GM12891 (cell line): ENCODE data around the gene NCEH1.

Experiments
- DNase-seq: peaks from one replicate; pipeline ENCODE4 v3.0.0; 2011; ENCODE audit warnings: low spot score; ENCODE audit not compliant: insufficient read length
- FAIRE-seq: peaks from 2 replicates; lab custom pipeline; 2011; peaks lifted over from hg19 to GRCh38; lab: Jason Lieb, UNC
- PAX5 ChIP-seq: IDR thresholded peaks from 2 replicates; pipeline ENCODE4 v1.6.1; 2011; ENCODE audit warnings: low read length, moderate library complexity, mild to moderate bottlenecking; ENCODE audit not compliant: insufficient read depth, severe bottlenecking
- POLR2A ChIP-seq: IDR thresholded peaks from 2 replicates; pipeline ENCODE4 v1.6.1; 2011; ENCODE audit warnings: low read depth, low read length, control low read depth
- POLR2AphosphoS5 ChIP-seq: IDR thresholded peaks from 2 replicates; pipeline ENCODE4 v1.6.1; 2011; ENCODE audit warnings: low read depth, low read length, control low read depth
- POU2F2 ChIP-seq: IDR thresholded peaks from 2 replicates; pipeline ENCODE4 v1.6.1; 2011; ENCODE audit warnings: low read depth, mild to moderate bottlenecking, control low read depth, low read length, moderate library complexity
- SPI1 ChIP-seq: IDR thresholded peaks from 2 replicates; pipeline ENCODE4 v1.6.1; 2011; ENCODE audit warnings: low read depth, low read length, control low read depth
- TAF1 ChIP-seq: IDR thresholded peaks from 2 replicates; pipeline ENCODE4 v1.6.1; 2011; ENCODE audit warnings: low read depth, low read length, control low read depth

NCEH1 gene

GRCh38 chr3:172615296-172615695 lies 95.6 kb downstream of the NCEH1 start:
- no peak for TF ChIP-seq PAX5
- TF ChIP-seq POU2F2 = no peak
- TF ChIP-seq POLR2AphosphoS5 = no peak
- no peak for TF ChIP-seq TAF1
- no peak for TF ChIP-seq SPI1
- no peak for DNase-seq
- FAIRE-seq = no peak

GRCh38 chr3:172614340-172615274 lies 96.3 kb downstream of the NCEH1 start:
- FAIRE-seq (no peak), DNase-seq (no peak)
- TF ChIP-seq POLR2AphosphoS5 (no peak), POLR2A (no peak), PAX5 (no peak), POU2F2 (no peak), TAF1 (no peak), SPI1 (no peak)

GRCh38 chr3:172613845-172614244 lies 97.0 kb downstream of the NCEH1 start:
- FAIRE-seq = no peak

GRCh38 chr3:172612871-172613678 lies 97.8 kb downstream of the NCEH1 start:
- TF ChIP-seq POLR2AphosphoS5 (no peak), PAX5 (no peak), TAF1 (no peak), SPI1 (no peak)
- no peak for FAIRE-seq
- no peak for DNase-seq

More at GRCh38 chr3:172613845-172614244, 97.0 kb downstream of the NCEH1 start:
- no peak for TF ChIP-seq POLR2A
- DNase-seq = no peak

- FAIRE-seq = no peak
- no peak for TF ChIP-seq POLR2AphosphoS5
- no peak for TF ChIP-seq PAX5
- TF ChIP-seq SPI1 = no peak
- TF ChIP-seq POU2F2 = no peak
- no peak for TF ChIP-seq TAF1
- TF ChIP-seq POLR2A = no peak
- DNase-seq = no peak
Measured at GRCh38 chr3:172609750-172610149, 101.1 kb downstream of the NCEH1 start.

- TF ChIP-seq POU2F2 (no peak), POLR2AphosphoS5 (no peak), PAX5 (no peak), SPI1 (no peak)
- DNase-seq (no peak), FAIRE-seq (no peak)
Measured at GRCh38 chr3:172608575-172608974, 102.3 kb downstream of the NCEH1 start.

GRCh38 chr3:172607305-172608121 lies 103.4 kb downstream of the NCEH1 start:
- DNase-seq = no peak
- no peak for FAIRE-seq
- TF ChIP-seq TAF1 (no peak), SPI1 (peak; percentile 73)

- DNase-seq = no peak
Measured at GRCh38 chr3:172606021-172606420, 104.8 kb downstream of the NCEH1 start.

GRCh38 chr3:172604895-172605646 lies 105.8 kb downstream of the NCEH1 start:
- DNase-seq (no peak), FAIRE-seq (no peak)
- TF ChIP-seq TAF1 (no peak), POLR2A (no peak), PAX5 (no peak), POLR2AphosphoS5 (no peak), POU2F2 (no peak), SPI1 (no peak)

More at GRCh38 chr3:172606021-172606420, 104.8 kb downstream of the NCEH1 start:
- no peak for FAIRE-seq
- no peak for TF ChIP-seq POLR2A
- no peak for TF ChIP-seq POU2F2
- no peak for TF ChIP-seq PAX5
- no peak for TF ChIP-seq POLR2AphosphoS5
- TF ChIP-seq SPI1 = no peak
- no peak for TF ChIP-seq TAF1
